ENCODE results near the gene TNFRSF13B.

The TNFRSF13B gene

GRCh38 chr17:16936536-16937310 is 35.2 kb downstream of the TNFRSF13B start:
- Histone ChIP-seq H3K9me3 (ENCODE audit: control insufficient read depth, low read depth, low read length) (no peaks in the 10 kb centered on the region), H3K27me3 (ENCODE audit: control insufficient read depth, insufficient read depth, low read length) (no peaks in the 10 kb centered on the region), H3K4me1 (ENCODE audit: control insufficient read depth, low read depth, low read length) (peaks cover 3% of the 10 kb centered on the region), H3K36me3 (ENCODE audit: control insufficient read depth, low read depth, low read length) (no peaks in the 10 kb centered on the region), H3K27ac (ENCODE audit: low read length) (no peak overlapping the region), H3K9ac (ENCODE audit: low read length) (no peak overlapping the region), H3K4me3 (ENCODE audit: low read length) (no peak overlapping the region)

GRCh38 chr17:16935786-16936185 is 36.1 kb downstream of the TNFRSF13B start:
- Histone ChIP-seq H3K4me3 (ENCODE audit: low read length) (no peak overlapping the region), H3K9me3 (ENCODE audit: control insufficient read depth, low read depth, low read length) (no peaks in the 10 kb centered on the region)

GRCh38 chr17:16935241-16935663 is 36.7 kb downstream of the TNFRSF13B start:
- no peaks in the 10 kb centered on the region for H3K4me1 ChIP-seq (ENCODE audit: control insufficient read depth, low read depth, low read length)
- no peaks in the 10 kb centered on the region for H3K27me3 ChIP-seq (ENCODE audit: control insufficient read depth, insufficient read depth, low read length)
- H3K36me3 ChIP-seq (ENCODE audit: control insufficient read depth, low read depth, low read length), result no peaks in the 10 kb centered on the region
- H3K4me3 ChIP-seq (ENCODE audit: low read length), result no peak overlapping the region
- no peak overlapping the region for H3K27ac ChIP-seq (ENCODE audit: low read length)
- no peak overlapping the region for H3K9ac ChIP-seq (ENCODE audit: low read length)
- no peaks in the 10 kb centered on the region for H3K9me3 ChIP-seq (ENCODE audit: control insufficient read depth, low read depth, low read length)

More at GRCh38 chr17:16935786-16936185, 36.1 kb downstream of the TNFRSF13B start:
- peaks cover 3% of the 10 kb centered on the region for H3K4me1 ChIP-seq (ENCODE audit: control insufficient read depth, low read depth, low read length)
- H3K27me3 ChIP-seq (ENCODE audit: control insufficient read depth, insufficient read depth, low read length), result no peaks in the 10 kb centered on the region
- no peak overlapping the region for H3K27ac ChIP-seq (ENCODE audit: low read length)
- no peak overlapping the region for H3K9ac ChIP-seq (ENCODE audit: low read length)
- no peaks in the 10 kb centered on the region for H3K36me3 ChIP-seq (ENCODE audit: control insufficient read depth, low read depth, low read length)

- Histone ChIP-seq H3K4me1 (ENCODE audit: control insufficient read depth, low read depth, low read length) (no peaks in the 10 kb centered on the region), H3K4me3 (ENCODE audit: low read length) (no peak overlapping the region), H3K9me3 (ENCODE audit: control insufficient read depth, low read depth, low read length) (no peaks in the 10 kb centered on the region)
Observed at GRCh38 chr17:16934836-16935235, 37.1 kb downstream of the TNFRSF13B start.

GRCh38 chr17:16934133-16934795 is 37.7 kb downstream of the TNFRSF13B start:
- H3K4me3 ChIP-seq (ENCODE audit: low read length), result no peak overlapping the region
- no peaks in the 10 kb centered on the region for H3K4me1 ChIP-seq (ENCODE audit: control insufficient read depth, low read depth, low read length)
- H3K9ac ChIP-seq (ENCODE audit: low read length), result no peak overlapping the region
- no peaks in the 10 kb centered on the region for H3K27me3 ChIP-seq (ENCODE audit: control insufficient read depth, insufficient read depth, low read length)
- H3K27ac ChIP-seq (ENCODE audit: low read length), result no peak overlapping the region
- H3K9me3 ChIP-seq (ENCODE audit: control insufficient read depth, low read depth, low read length), result no peaks in the 10 kb centered on the region
- no peaks in the 10 kb centered on the region for H3K36me3 ChIP-seq (ENCODE audit: control insufficient read depth, low read depth, low read length)

More at GRCh38 chr17:16934836-16935235, 37.1 kb downstream of the TNFRSF13B start:
- no peaks in the 10 kb centered on the region for H3K27me3 ChIP-seq (ENCODE audit: control insufficient read depth, insufficient read depth, low read length)
- no peak overlapping the region for H3K27ac ChIP-seq (ENCODE audit: low read length)
- H3K36me3 ChIP-seq (ENCODE audit: control insufficient read depth, low read depth, low read length), result no peaks in the 10 kb centered on the region
- H3K9ac ChIP-seq (ENCODE audit: low read length), result no peak overlapping the region

- Histone ChIP-seq H3K27me3 (ENCODE audit: control insufficient read depth, insufficient read depth, low read length) (no peaks in the 10 kb centered on the region), H3K9ac (ENCODE audit: low read length) (no peak overlapping the region), H3K4me3 (ENCODE audit: low read length) (no peak overlapping the region), H3K36me3 (ENCODE audit: control insufficient read depth, low read depth, low read length) (no peaks in the 10 kb centered on the region), H3K9me3 (ENCODE audit: control insufficient read depth, low read depth, low read length) (no peaks in the 10 kb centered on the region), H3K4me1 (ENCODE audit: control insufficient read depth, low read depth, low read length) (no peaks in the 10 kb centered on the region), H3K27ac (ENCODE audit: low read length) (no peak overlapping the region)
Observed at GRCh38 chr17:16933317-16934132, 38.4 kb downstream of the TNFRSF13B start.

- Histone ChIP-seq H3K4me1 (ENCODE audit: control insufficient read depth, low read depth, low read length) (no peaks in the 10 kb centered on the region), H3K9ac (ENCODE audit: low read length) (no peak overlapping the region), H3K4me3 (ENCODE audit: low read length) (no peak overlapping the region), H3K27me3 (ENCODE audit: control insufficient read depth, insufficient read depth, low read length) (no peaks in the 10 kb centered on the region), H3K36me3 (ENCODE audit: control insufficient read depth, low read depth, low read length) (no peaks in the 10 kb centered on the region), H3K27ac (ENCODE audit: low read length) (no peak overlapping the region), H3K9me3 (ENCODE audit: control insufficient read depth, low read depth, low read length) (no peaks in the 10 kb centered on the region)
Observed at GRCh38 chr17:16932611-16933010, 39.3 kb downstream of the TNFRSF13B start.

- Histone ChIP-seq H3K9me3 (ENCODE audit: control insufficient read depth, low read depth, low read length) (no peaks in the 10 kb centered on the region), H3K36me3 (ENCODE audit: control insufficient read depth, low read depth, low read length) (no peaks in the 10 kb centered on the region), H3K9ac (ENCODE audit: low read length) (no peak overlapping the region), H3K27me3 (ENCODE audit: control insufficient read depth, insufficient read depth, low read length) (no peaks in the 10 kb centered on the region), H3K4me3 (ENCODE audit: low read length) (no peak overlapping the region), H3K27ac (ENCODE audit: low read length) (no peak overlapping the region), H3K4me1 (ENCODE audit: control insufficient read depth, low read depth, low read length) (no peaks in the 10 kb centered on the region)
Observed at GRCh38 chr17:16932156-16932555, 39.8 kb downstream of the TNFRSF13B start.

- H3K27me3 ChIP-seq (ENCODE audit: control insufficient read depth, insufficient read depth, low read length), result no peaks in the 10 kb centered on the region
Observed at GRCh38 chr17:16931318-16932060, 40.4 kb downstream of the TNFRSF13B start.

GRCh38 chr17:16930571-16931317 is 41.2 kb downstream of the TNFRSF13B start:
- H3K27ac ChIP-seq (ENCODE audit: low read length), result no peak overlapping the region
- H3K9ac ChIP-seq (ENCODE audit: low read length), result no peak overlapping the region
- no peaks in the 10 kb centered on the region for H3K27me3 ChIP-seq (ENCODE audit: control insufficient read depth, insufficient read depth, low read length)
- H3K4me1 ChIP-seq (ENCODE audit: control insufficient read depth, low read depth, low read length), result no peaks in the 10 kb centered on the region
- no peaks in the 10 kb centered on the region for H3K36me3 ChIP-seq (ENCODE audit: control insufficient read depth, low read depth, low read length)
- H3K4me3 ChIP-seq (ENCODE audit: low read length), result no peak overlapping the region
- no peaks in the 10 kb centered on the region for H3K9me3 ChIP-seq (ENCODE audit: control insufficient read depth, low read depth, low read length)

More at GRCh38 chr17:16931318-16932060, 40.4 kb downstream of the TNFRSF13B start:
- Histone ChIP-seq H3K36me3 (ENCODE audit: control insufficient read depth, low read depth, low read length) (no peaks in the 10 kb centered on the region), H3K9ac (ENCODE audit: low read length) (no peak overlapping the region), H3K9me3 (ENCODE audit: control insufficient read depth, low read depth, low read length) (no peaks in the 10 kb centered on the region), H3K4me3 (ENCODE audit: low read length) (no peak overlapping the region), H3K27ac (ENCODE audit: low read length) (no peak overlapping the region), H3K4me1 (ENCODE audit: control insufficient read depth, low read depth, low read length) (no peaks in the 10 kb centered on the region)

Data from iPS-18a (cell line).